Neural progenitor cell (in vitro differentiated cells): ENCODE results near the gene INPP4B. TPM values are rescaled to one million over a fixed set of nuclear protein-coding genes. Genes with fewer than 3 reads are reported as not detected.
A peak's percentile ranks its signal among the peaks of the same experiment; 100 is the strongest.

Source experiments
- DNase-seq: peaks from one replicate; pipeline ENCODE4 v3.0.0-alpha.2; 2016; ENCODE audit warnings: low spot score
- H2AFZ ChIP-seq: fragments of 200-600 bp; sonication (generic); replicated peaks from 2 replicates; pipeline ENCODE4 v1.6.1; 2016; ENCODE audit warnings: antibody characterized with exemption
- H3F3A ChIP-seq: fragments of 200-600 bp; sonication (generic); 2 replicates; pipeline ENCODE4 v1.6.1; 2016; ENCODE audit warnings: antibody characterized with exemption, low read depth
- H3K27ac ChIP-seq: fragments of 200-600 bp; sonication (generic); 2 replicates; pipeline ENCODE4 v1.5.1; 2016; ENCODE audit warnings: mild to moderate bottlenecking
- H3K27me3 ChIP-seq: fragments of 200-600 bp; sonication (generic); 2 replicates; pipeline ENCODE4 v1.6.1; 2016; ENCODE audit warnings: mild to moderate bottlenecking, moderate library complexity
- H3K36me3 ChIP-seq: fragments of 200-600 bp; sonication (generic); 2 replicates; pipeline ENCODE4 v1.5.1; 2016
- H3K4me1 ChIP-seq: fragments of 200-600 bp; sonication (generic); 2 replicates; pipeline ENCODE4 v1.6.1; 2016; ENCODE audit warnings: mixed run types
- H3K4me2 ChIP-seq: fragments of 200-600 bp; sonication (generic); 2 replicates; pipeline ENCODE4 v1.6.1; 2016
- H3K4me3 ChIP-seq: fragments of 200-600 bp; sonication (generic); 2 replicates; pipeline ENCODE4 v1.5.1; 2016
- H3K79me2 ChIP-seq: fragments of 200-600 bp; sonication (generic); 2 replicates; pipeline ENCODE4 v1.6.1; 2016; ENCODE audit warnings: low read depth
- H3K9ac ChIP-seq: fragments of 200-600 bp; sonication (generic); 2 replicates; pipeline ENCODE4 v1.6.1; 2016
- H3K9me3 ChIP-seq: fragments of 200-600 bp; sonication (generic); 2 replicates; pipeline ENCODE4 v1.5.1; 2016; ENCODE audit warnings: low read depth
- H4K20me1 ChIP-seq: fragments of 200-600 bp; sonication (generic); 2 replicates; pipeline ENCODE4 v1.6.1; 2016; ENCODE audit warnings: low read depth
- H3K27ac Mint-ChIP-seq: 3 replicates; pipeline ENCODE4 v1.8.0; 2021; ENCODE audit warnings: mixed read lengths
- H3K27me3 Mint-ChIP-seq: 2 replicates; pipeline ENCODE4 v1.8.0; 2022; ENCODE audit warnings: low read depth, mild to moderate bottlenecking, inconsistent platforms, moderate library complexity, mixed read lengths; ENCODE audit not compliant: insufficient read depth
- H3K36me3 Mint-ChIP-seq: 3 replicates; pipeline ENCODE4 v1.8.0; 2021; ENCODE audit warnings: mixed read lengths
- H3K4me1 Mint-ChIP-seq: 3 replicates; pipeline ENCODE4 v1.8.0; 2021; ENCODE audit warnings: mixed read lengths
- H3K4me3 Mint-ChIP-seq: 3 replicates; pipeline ENCODE4 v1.8.0; 2021; ENCODE audit warnings: mild to moderate bottlenecking, moderate library complexity, mixed read lengths
- H3K9me3 Mint-ChIP-seq: 3 replicates; pipeline ENCODE4 v1.8.0; 2020; ENCODE audit warnings: mixed read lengths
- CTCF ChIP-seq: fragments of 200-600 bp; sonication (generic); IDR thresholded peaks from 2 replicates; pipeline ENCODE4 v1.5.1; 2017; ENCODE audit warnings: antibody characterized with exemption, mild to moderate bottlenecking
- EZH2 ChIP-seq: fragments of 200-600 bp; sonication (generic); IDR thresholded peaks from 2 replicates; pipeline ENCODE4 v1.6.1; 2017; ENCODE audit warnings: antibody characterized with exemption, mild to moderate bottlenecking, moderate library complexity
- EZH2phosphoT487 ChIP-seq: fragments of 200-600 bp; sonication (generic); IDR thresholded peaks from 2 replicates; pipeline ENCODE4 v1.6.1; 2017; ENCODE audit warnings: antibody characterized with exemption
- total RNA-seq: library from RNA; depleted of rRNA; stranded (reverse); fragments of >200 nt; gene quantifications from 2 replicates; pipeline ENCODE4 v1.2.3, GENCODE V29; 2015; ENCODE audit warnings: low replicate concordance

INPP4B gene
- total RNA-seq, 1 donor from 2014 or later = 1.3 TPM

GRCh38 chr4:142500966-142501365 is 345.1 kb downstream of the INPP4B start:
- Mint-ChIP-seq H3K27ac (no peak overlapping the region), H3K36me3 (no peaks in the 10 kb centered on the region), H3K9me3 (no peaks in the 10 kb centered on the region), H3K4me1 (no peaks in the 10 kb centered on the region), H3K4me3 (no peak overlapping the region), H3K27me3 (no peaks in the 10 kb centered on the region)
- Histone ChIP-seq H3K9ac (no peak overlapping the region), H3K27me3 (no peaks in the 10 kb centered on the region), H2AFZ (no peak overlapping the region), H3K79me2 (no peaks in the 10 kb centered on the region), H4K20me1 (no peaks in the 10 kb centered on the region), H3K4me2 (no peak overlapping the region), H3F3A (no peaks in the 10 kb centered on the region), H3K36me3 (no peaks in the 10 kb centered on the region), H3K4me1 (no peaks in the 10 kb centered on the region), H3K27ac (no peak overlapping the region), H3K4me3 (no peak overlapping the region), H3K9me3 (no peaks in the 10 kb centered on the region)
- no peak for DNase-seq
- no peak for TF ChIP-seq EZH2
- TF ChIP-seq EZH2phosphoT487 = no peak
- TF ChIP-seq CTCF = no peak

- no peak for DNase-seq
- no peak for TF ChIP-seq EZH2
- no peak for TF ChIP-seq EZH2phosphoT487
- no peak for TF ChIP-seq CTCF
- no peak overlapping the region for H3K4me3 Mint-ChIP-seq
- Histone ChIP-seq H3K27ac (no peak overlapping the region), H3K79me2 (no peaks in the 10 kb centered on the region), H3K9me3 (no peaks in the 10 kb centered on the region), H3K36me3 (no peaks in the 10 kb centered on the region), H3K9ac (no peak overlapping the region), H4K20me1 (no peaks in the 10 kb centered on the region), H2AFZ (no peak overlapping the region), H3K4me2 (no peak overlapping the region), H3K27me3 (no peaks in the 10 kb centered on the region), H3K4me3 (no peak overlapping the region), H3F3A (no peaks in the 10 kb centered on the region), H3K4me1 (no peaks in the 10 kb centered on the region)
- no peaks in the 10 kb centered on the region for H3K27me3 Mint-ChIP-seq
- H3K27ac Mint-ChIP-seq = no peak overlapping the region
- no peaks in the 10 kb centered on the region for H3K9me3 Mint-ChIP-seq
- no peaks in the 10 kb centered on the region for H3K4me1 Mint-ChIP-seq
- no peaks in the 10 kb centered on the region for H3K36me3 Mint-ChIP-seq
These were observed 348.5 kb downstream of the INPP4B start for GRCh38 chr4:142497606-142498005.

GRCh38 chr4:142493255-142494110 is 352.6 kb downstream of the INPP4B start:
- Histone ChIP-seq H3K9me3 (no peaks in the 10 kb centered on the region), H3K79me2 (no peaks in the 10 kb centered on the region), H3K4me2 (no peak overlapping the region), H3K27me3 (no peaks in the 10 kb centered on the region), H3K36me3 (no peaks in the 10 kb centered on the region), H3F3A (no peaks in the 10 kb centered on the region), H3K4me1 (no peaks in the 10 kb centered on the region), H2AFZ (no peak overlapping the region), H3K9ac (no peak overlapping the region), H4K20me1 (no peaks in the 10 kb centered on the region), H3K27ac (no peak overlapping the region), H3K4me3 (no peak overlapping the region)
- Mint-ChIP-seq H3K9me3 (peaks cover 2% of the 10 kb centered on the region), H3K4me1 (no peaks in the 10 kb centered on the region), H3K4me3 (no peak overlapping the region), H3K27me3 (no peaks in the 10 kb centered on the region), H3K36me3 (no peaks in the 10 kb centered on the region), H3K27ac (peak overlapping the region; percentile 71)
- TF ChIP-seq CTCF = peak; percentile 5
- no peak for TF ChIP-seq EZH2phosphoT487
- TF ChIP-seq EZH2 = no peak
- DNase-seq = no peak
